NCI-H187 (cell line): ENCODE data around the gene MRPL45.
A peak's percentile ranks its signal among the peaks of the same experiment; 100 is the strongest.
"Not testable (repeated sequence)": the region's sequence is repeated elsewhere in the genome, so short reads cannot be mapped to it uniquely, and the experiment has no call there.

ENCODE experiments used
- DNase-seq, 2 experiments: peaks; one replicate each; lab custom pipeline; 2025; lab: John Stamatoyannopoulos, UW

MRPL45 gene

DNA sequence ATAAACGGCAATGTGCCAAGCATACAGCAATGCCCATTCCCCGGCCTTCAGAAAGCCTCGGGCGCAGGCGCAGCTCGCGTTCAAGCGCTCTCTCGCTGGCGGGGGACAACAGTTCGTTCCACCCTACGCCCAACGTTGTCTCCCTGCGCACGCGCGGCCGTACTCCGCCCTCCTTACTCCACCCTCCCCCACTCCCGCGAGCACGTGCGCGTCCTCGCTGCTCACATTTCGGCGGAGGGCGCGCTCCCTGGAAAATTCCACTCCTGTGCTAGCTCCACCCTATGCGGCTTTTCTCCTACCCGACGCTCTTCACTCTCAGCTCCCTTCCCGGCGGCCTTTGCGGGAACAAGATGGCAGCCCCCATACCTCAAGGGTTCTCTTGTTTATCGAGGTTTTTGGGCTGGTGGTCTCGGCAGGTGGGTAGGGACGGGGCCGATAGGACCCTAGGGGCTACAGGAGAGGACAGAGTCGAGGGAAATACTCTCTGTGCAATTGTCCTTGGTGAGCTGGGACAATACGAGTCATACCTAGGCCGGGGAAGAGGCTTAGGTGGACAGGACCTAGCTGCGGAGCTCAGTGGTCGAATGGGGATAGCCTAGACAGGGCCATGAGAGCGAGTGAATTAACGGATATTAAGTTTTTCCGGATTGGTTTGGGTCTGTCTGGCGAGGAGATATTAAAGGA is at the start of gene MRPL45:
MRPL45 (plus strand) TSS at position 335 of the 684 bp plus-strand sequence; CDS start at position 351, 16 bp downstream.
- DNase-seq = peak; percentile 73 to 93

DNA sequence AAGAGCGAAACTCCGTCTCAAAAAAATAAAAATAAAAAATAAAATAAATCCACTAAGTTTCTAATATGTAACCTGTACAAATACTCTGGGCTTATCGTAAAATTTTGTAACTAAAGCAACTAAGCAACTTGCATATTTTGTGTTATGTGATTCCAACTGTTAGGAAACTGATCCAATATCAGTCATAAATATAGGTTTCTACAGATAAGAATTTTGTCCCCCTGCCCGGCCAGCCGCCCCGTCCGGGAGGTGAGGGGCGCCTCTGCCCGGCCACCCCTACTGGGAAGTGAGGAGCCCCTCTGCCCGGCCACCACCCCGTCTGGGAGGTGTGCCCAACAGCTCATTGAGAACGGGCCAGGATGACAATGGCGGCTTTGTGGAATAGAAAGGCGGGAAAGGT is 43.8 kb upstream of the MRPL45 start:
- not testable (repeated sequence) for DNase-seq

DNA sequence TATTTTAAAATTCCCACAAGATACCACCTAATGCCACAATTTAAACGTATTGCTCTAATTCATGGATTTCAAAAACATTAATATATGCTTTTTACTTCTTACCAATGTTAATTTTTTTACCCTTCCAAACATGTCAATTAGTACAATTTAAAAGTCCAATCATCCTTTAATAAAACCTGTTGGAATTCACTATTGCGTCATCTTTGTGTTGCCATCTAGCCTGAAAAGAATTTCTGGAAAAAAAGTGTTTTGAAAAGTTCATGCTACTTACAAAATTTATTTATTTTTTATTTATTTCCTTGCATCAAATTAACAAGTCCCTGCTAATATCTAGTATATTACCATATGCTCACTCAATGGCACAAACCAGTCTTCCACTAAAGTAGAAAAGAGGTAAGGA is 42.6 kb upstream of the MRPL45 start:
- not testable (repeated sequence) for DNase-seq

DNA sequence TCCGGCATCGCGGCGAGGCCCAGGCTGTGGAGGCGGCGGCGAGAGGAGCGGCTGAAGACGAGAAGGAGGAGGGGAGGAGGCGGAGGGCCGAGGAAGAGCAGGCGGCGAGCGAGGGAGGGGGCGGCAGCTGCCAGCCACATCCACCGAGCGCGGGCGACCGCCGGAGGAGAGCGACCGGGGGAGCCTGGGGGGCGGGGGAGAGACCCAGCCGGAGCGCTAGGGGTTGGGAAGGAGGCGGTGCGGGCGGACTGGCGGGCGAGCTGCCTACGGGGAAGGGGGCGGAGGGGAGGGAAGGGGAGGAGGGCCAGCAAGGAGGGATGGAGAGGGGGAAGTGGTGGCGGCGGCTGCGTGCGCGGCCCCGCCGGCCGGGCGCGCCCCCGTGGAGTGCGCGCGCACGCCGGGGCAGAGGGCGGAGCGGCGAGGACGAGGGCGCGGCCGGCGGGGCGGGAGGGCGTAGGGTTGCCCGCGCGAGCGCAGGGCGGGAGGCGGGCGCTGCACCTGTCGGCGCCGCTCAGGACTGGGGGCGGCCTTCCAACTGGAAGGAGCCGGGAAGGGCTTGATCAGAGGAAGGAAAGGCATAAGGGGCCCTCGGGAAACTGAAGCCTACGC is 39.9 kb upstream of the MRPL45 start:
- peak; percentile 56 to 65 for DNase-seq

DNA sequence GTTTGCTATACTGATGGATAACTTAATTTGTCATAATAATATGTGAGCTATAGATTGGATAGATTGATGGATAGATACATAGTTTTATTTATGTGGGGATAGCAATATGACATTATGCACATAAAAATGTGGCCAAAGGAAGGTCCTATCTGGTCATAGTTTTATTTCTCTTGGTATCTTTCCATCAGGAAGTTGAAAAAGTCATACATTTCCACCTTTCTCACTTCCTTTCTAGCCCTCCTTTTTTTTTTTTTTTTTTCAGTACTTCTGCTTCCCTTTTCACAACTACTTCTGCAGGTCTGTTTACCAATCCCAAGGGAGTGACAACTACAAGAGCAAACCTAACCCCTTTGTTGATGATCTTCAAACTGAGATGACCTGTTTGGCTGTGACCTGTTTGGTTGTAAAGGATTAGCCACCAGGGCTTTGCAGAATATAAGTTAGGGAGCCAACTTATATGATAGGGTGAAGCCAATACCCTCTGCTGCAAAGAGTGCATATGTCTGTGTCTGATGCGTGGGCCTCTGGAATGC is 30.9 kb upstream of the MRPL45 start:
- not testable (repeated sequence) for DNase-seq

DNA sequence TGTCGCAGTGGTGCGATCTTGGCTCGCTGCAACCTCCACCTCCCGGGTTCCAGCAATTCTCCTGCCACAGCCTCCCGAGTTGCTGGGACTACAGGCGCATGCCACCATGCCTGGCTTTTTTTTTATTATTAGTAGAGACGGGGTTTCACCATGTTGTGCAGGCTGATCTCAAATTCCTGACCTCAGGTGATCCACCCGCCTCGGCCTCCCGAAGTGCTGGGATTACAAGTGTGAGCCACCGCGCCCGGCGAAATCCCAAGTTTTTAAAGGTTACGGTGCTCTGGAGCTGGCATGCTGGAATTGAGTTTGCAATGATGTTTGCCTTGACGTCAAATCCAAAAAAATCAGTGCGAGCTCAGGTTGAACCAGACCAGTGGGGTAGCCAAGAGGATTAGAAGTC is 30.4 kb upstream of the MRPL45 start:
- not testable (repeated sequence) for DNase-seq

DNA sequence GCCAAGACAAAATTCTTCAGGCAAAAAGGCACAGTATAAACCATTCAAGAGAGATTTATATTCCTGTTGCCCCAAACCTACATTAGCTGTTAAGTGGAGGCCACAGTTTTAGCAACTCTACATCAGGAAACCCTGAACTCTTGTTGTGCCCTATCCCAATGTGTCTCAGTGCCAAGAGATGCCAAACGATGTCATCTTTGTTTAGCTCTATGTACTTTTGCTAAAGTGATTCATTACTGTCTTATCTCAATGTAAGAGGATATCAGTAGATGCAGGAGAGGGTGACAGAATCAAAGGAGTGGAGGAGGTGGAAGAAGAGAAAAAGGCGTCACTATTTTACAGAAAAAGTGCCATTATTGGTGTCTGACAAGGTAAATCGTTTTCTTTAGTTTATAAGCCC is 28.8 kb upstream of the MRPL45 start:
- not testable (repeated sequence) for DNase-seq

DNA sequence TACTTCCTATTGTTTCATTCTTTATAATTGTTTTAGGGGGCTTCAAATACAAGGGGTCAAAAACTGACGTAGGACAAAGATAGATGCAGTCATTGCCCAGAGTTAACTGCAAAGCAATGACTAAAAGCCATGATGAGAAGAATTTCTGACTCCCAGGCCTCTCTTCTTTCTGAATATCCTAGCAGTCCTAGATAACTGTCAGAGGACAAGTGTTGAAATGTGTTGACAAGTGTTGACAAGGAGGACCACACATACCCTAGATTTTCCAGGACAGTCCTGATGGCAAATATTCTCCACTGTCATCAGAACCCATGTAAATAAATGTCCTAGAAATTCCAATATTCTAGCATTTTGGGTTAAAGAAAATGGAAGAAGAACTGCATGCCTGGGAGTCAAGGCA is 27.9 kb upstream of the MRPL45 start:
- not testable (repeated sequence) for DNase-seq

DNA sequence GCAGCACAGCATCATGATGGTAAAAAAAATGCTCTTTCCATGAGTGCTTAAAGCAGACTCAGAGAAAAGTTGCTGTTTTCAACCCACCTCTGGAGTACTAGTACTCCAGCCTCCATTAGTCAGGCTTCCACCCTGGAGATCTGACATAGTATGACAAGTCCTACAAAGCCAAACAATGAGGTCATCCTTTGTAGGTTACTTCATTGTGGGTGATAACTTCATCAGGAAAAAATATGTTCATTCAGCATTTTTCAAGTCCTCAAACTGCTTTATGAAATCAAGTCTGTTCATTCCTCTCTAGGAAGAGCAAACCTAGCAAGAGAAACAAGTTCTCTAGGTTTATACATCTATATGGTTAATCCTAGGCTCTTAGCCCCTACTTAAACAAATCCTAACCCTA is 27.4 kb upstream of the MRPL45 start:
- not testable (repeated sequence) for DNase-seq

DNA sequence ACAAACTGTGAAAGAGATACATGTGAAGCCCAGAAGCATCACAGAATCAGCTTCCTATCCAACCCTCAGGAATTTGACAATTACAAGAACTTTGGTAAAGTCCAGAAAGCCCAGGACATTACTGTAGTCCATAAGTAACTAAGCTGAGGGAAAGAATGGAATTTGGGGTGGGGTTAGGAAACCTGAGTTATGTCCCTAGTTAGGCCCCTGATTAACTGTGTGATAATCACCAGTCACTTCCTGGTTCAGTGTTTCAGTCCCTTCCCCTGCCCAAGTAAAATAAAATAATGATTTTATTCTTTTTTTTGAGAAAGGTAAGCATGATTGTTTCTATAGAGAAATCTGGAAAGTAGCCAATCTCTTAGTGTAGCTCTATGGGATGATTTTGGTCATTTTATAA is 11.0 kb upstream of the MRPL45 start:
- DNase-seq = not testable (repeated sequence)

DNA sequence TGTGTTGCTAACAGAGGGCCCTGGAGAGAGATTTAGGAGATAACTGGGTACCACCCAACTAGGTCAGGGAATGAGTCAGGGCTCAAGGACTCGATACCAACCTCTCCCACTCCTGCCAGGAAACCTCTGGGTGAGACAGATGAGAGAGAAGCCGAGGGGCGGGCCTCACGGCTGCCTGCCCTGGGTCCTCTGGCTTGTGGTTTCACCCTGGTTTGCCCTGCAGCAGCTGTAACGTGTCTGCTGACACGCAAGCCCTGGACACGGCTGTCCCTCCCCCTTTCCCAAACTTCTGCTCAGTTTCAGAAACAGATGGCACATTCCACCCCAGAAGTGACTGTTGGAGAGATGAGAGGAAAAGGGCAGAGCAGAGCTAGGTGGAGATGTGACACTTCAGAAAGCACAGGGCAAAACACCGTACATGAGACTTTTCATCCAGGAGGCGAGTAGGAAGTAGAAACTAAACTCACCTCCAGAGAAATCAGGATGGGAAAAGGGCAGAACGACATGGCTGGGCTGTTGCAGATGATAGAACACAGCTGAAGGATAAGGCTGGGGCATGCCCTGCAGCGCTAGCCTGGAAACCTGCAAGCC is 10.4 kb upstream of the MRPL45 start:
- DNase-seq = not testable (repeated sequence)

DNA sequence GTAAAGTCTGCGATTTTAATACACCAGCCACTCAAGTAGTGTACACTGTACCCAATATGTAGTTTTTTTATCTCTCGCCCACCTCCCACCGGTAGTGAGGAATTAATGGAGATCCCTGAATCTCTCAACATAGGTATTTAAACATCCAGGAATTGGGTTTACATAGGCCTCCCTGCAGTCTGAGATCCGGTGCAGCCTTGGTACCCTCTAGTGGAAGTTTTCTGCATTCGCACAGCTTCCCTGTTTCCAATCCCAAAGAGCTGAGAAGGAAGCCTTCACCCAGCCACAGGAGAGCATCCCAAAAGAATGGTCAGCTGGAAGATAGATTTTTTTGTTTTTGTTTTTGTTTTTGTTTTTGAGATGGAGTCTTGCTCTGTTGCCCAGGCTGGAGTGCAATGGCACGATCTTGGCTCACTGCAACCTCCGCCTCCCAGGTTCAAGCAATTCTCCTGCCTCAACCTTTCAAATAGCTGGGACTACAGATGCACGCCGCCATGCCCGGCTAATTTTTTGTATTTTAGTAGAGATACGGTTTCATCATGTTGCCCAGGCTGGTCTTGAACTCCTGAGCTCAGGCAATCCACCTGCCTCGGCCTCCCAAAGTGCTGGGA is 8.6 kb upstream of the MRPL45 start:
- DNase-seq = not testable (repeated sequence)

DNA sequence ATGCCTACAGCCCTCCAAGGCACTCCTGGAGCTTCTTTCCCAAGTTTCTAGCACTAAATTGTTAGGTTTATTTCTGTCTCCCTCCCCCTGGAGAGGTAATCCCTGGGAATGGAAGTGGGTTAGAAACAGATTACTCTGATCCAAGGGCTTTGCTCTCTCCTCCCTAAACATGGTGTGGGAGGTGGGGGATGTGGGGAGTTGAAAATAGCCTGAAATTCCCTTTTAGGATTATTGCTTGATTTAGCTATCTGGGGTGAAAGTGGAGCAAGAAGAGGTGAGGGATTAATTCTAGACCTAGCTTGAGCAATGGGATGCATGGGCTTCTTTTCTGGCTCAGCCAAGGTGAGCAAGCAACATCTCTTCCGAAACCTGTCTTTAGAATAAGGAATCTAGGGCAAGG is 7.2 kb upstream of the MRPL45 start:
- not testable (repeated sequence) for DNase-seq

DNA sequence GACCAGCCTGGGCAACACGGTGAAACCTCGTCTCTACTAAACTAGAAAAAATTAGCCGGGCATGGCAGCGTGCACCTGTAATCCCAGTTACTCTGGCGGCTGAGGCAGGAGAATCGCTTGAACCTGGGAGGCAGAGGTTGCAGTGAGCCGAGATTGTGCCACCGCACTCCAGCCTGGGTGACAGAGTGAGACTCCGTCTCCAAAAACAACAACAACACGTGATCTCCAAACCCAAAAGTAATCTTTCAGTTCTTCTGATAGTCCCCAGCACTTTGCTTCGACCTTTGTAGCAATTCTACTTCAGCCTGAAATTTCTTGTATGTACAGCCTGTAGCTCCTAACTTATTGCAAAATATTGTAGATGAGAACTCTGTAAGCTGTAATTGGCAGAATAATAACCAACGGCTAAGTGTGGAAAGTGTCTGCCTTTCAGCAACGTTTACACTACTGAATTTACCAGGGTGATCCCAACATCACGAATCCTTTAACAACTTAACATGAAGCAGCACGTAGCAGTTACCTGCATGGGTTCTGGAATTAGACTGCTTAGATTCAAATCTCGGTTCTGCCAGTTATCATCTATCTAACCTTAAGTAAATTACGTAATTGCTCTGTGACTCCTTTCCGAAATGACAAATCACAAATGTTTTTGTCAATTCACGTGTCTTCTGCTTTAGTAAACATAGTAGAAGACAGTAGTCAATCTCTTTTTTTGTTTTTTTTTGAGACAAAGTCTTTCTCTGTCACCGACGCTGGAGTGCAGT is 1.2 kb upstream of the MRPL45 start:
- DNase-seq = not testable (repeated sequence)

DNA sequence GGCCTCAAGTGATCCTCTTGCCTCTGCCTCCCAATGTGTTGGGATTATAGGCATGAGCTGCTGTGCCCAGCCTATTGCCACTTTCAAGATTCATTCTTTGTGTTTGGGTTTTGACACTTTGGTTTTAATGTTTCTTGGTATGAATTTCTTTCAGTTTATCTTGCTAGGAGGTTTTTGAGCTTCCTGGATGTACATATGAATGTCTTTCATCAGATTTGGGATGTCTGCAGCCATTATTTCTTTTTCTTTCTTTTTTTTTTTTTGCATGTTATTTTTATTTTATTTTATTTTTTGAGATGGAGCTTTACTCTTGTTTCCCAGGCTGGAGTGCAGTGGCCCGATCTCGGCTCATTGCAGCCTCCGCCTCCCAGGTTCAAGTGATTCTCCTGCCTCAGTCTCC is 18.5 kb downstream of the MRPL45 start:
- DNase-seq = no peak

DNA sequence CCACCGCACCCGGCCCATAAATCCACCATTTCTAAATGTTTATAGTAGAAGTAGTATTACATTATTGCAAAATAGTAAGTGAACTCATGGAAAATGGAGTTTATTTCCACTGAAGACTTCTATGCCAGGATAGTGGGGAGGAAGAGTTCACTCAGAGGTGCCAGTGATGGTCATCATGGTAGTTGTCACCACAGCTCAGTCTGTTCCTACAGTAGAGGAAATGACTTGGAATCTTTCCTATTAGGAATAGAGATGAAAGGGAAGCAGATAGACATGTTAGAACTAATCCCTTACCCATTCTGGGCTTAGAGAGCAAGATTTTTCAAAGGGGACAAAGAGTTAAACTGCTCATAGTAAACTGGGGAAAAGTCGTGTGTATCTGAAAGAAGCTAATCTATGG is 20.1 kb downstream of the MRPL45 start:
- no peak for DNase-seq

DNA sequence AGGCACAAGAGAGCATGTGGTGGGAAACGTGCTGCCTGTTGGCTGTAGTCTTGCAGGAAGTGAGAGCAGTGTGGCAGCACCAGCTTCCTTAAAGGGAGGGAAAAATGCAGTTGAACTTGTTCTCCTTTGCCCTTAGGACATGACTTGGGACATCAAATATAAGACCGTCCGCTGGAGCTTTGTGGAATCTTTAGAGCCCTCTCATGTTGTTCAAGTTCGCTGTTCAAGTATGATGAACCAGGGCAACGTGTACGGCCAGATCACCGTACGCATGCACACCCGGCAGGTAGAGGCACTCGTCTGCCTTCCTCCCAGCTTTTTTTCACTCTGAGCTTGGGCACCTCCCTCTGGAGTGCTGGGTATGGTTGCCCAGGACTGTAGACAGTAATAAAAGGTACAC is 23.5 kb downstream of the MRPL45 start:
- no peak for DNase-seq

DNA sequence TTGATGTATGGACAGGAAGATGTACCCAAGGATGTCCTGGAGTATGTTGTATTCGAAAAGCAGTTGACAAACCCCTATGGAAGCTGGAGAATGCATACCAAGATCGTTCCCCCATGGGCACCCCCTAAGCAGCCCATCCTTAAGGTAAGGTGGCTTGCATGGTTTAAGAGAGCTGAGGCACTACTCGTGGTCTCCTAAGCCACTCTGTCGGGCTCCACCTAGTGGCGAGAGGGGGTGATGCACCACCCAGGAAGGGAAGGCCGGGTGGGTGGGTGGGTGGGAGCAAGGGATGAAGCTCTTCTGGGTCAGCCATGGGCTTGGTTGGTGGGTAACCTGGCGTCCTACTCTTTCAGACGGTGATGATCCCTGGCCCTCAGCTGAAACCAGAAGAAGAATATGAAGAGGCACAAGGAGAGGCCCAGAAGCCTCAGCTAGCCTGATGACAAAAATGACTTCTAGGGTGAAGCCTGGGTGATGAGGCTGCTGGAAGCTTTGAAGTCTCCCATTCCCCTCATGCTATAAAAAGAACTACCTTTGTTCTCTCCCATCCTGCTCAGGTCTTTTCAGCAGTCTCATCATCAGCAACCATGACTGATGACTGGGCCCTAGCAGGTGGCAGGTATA is 25.3 kb downstream of the MRPL45 start:
- DNase-seq = peak in 1 of 2 experiments; percentile 9

DNA sequence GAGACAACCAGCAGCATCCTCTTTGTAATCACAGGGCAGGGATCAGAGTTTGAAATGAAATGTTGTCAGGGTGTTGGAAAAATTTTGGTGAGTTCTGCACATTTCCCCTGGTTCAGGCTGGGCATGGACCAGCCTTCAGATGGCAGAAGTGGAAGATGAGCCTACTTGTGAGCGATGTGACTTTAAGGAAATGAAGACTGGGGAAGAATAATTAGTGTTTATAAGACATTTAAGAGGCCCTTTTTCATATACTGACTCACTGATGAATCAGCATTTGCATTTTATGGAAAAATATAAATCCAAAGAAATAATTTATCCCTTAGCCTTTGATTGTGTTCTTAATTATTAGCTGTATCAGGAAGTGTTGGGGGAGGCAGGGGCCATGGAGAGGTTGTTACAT is 25.9 kb downstream of the MRPL45 start:
- DNase-seq = no peak

DNA sequence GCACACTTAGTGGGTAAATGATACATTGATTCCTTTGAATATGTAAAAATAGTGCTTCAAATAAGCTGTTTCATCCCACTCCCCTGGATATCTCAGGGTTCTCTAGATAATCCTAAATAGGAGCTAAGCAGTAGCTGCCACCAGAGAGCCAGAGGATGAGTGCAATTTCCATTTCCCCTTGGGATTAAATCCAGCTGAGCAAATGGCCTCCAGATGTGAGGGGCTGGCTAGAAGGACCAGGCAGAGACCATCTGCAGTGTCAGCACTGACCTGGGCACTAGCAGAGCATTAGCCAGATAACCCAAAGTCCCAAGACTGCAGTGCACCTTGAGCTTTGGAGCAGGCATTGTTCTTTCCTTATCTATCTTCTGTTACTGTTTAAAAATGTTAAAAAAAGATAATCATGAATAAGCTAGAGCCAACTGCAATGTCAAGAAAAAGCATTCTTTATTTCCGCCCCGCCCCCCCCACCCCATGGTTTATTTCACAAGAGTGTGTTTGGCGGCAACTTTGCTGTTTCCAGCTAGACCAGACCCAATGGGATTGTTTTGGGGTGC is 27.3 kb downstream of the MRPL45 start:
- no peak for DNase-seq

DNA sequence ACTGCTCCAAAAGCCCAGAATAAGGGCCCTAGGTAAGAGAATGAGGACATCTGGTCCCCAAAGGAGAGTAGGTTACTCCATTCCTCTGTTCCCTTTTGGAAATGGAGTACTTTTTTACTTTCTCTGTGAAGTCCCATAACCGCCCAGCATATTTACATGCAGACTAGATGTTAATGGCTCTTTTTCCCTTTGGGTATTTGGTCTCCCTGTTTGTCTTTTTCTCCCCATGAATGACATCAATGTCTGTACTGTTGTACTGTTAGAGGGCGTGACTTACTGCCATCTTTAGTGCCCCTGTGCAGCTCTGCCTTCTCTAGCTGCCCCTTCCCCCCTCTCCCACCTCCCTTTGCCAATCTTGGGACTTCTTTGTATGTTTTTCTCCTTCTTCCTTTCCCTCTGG is 27.8 kb downstream of the MRPL45 start:
- no peak for DNase-seq
